Subcutaneous adipose tissue (tissue), 4 donors: ENCODE measurements around the gene GNMT. TPM values are rescaled to one million over a fixed set of nuclear protein-coding genes. Genes with fewer than 3 reads are reported as not detected.

Experiments
- total RNA-seq, 4 donors: library from RNA; depleted of rRNA; stranded (reverse); fragments of >200 nt; gene quantifications; one replicate each; pipeline ENCODE4 v1.1.0, GENCODE V29; 2016
- TF ChIP-seq, protein P1 (sequence below): fragments of 450-650 bp; IDR thresholded peaks from one replicate; pipeline ENCODE4 v1.5.1; 2016; ENCODE audit warnings: low read depth, mild to moderate bottlenecking, control low read depth, antibody characterized with exemption, moderate library complexity

GNMT gene
- total RNA-seq, 4 donors from 2014 or later: 0.44 TPM; not detected in 3

DNA sequence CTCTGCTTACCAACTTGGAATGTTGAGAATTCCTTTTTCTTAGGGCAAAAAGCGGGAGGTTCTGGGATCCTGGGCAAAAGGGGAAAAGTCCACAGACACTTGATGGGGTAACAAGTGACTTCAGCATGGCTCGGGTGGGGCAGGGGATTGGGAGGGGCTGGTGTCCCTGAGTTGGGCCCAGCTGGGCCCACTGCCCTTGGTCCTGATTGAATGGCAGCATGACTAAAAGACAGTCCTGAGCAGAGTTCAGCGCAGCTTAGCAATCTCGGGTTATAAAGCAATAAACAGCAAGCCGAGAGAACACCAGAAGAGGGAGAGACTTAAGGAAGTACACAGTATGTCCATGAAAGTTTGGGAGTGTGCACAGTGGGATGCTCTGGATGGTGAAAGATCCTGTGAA lies 29.4 kb downstream of the GNMT start:
- TF ChIP-seq, protein P1, sequence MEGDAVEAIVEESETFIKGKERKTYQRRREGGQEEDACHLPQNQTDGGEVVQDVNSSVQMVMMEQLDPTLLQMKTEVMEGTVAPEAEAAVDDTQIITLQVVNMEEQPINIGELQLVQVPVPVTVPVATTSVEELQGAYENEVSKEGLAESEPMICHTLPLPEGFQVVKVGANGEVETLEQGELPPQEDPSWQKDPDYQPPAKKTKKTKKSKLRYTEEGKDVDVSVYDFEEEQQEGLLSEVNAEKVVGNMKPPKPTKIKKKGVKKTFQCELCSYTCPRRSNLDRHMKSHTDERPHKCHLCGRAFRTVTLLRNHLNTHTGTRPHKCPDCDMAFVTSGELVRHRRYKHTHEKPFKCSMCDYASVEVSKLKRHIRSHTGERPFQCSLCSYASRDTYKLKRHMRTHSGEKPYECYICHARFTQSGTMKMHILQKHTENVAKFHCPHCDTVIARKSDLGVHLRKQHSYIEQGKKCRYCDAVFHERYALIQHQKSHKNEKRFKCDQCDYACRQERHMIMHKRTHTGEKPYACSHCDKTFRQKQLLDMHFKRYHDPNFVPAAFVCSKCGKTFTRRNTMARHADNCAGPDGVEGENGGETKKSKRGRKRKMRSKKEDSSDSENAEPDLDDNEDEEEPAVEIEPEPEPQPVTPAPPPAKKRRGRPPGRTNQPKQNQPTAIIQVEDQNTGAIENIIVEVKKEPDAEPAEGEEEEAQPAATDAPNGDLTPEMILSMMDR: no peak

DNA sequence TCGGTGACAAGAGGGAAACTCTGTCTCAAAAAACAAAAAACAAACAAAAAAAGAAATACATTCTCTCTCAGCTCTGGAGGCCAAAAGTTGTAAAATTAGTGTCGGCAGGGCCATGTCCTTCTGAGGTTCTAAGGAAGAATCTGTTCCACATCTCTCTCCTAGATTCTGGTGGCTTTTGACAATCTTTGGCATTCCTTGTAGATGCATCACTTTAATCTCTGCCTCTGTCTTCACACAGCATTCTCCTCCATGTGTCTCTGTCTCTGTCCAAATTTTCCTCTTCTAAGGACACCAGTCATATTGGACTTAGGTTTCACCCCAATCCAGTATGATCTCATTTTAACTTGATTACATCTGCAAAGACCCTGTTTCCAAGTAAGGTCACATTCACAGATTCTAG lies 32.9 kb downstream of the GNMT start:
- TF ChIP-seq, protein P1: no peak

DNA sequence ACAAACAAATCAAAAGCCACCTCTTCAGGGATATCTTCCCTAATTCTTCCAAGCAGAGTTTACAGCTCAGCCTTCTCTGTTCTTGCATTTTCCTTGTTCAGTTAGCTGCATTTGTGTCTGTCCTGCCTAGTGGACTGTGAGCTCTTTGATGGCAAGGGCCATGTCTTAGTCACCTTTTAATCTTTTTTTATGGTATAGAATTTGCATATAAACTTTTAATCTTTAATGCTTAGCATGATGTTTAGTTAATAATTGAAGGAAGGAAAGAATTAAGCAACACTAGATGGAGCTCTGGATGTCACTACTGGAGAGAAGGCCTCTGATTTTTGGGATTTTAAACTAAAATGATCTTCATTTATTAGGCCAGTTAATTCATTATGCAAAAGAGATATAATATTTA lies 36.0 kb downstream of the GNMT start:
- TF ChIP-seq, protein P1: no peak

DNA sequence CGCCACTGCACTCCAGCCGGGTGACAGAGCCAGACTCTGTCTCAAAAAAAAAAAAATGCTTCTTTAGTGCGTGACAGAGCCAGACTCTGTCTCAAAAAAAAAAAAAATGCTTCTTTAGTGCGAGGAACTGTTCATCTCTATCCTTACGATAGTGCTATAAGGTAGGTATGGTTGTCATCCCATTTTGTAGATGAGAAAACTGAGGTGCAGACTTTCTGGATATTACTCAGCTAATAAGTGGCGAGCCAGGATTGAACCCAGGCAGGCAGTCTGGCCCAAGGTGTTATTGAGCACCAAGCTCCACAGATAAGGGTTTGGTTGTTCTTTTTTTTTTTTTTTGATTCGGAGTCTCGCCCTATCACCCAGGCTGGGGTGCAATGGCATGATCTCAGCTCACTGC lies 41.3 kb downstream of the GNMT start:
- TF ChIP-seq, protein P1: no peak

DNA sequence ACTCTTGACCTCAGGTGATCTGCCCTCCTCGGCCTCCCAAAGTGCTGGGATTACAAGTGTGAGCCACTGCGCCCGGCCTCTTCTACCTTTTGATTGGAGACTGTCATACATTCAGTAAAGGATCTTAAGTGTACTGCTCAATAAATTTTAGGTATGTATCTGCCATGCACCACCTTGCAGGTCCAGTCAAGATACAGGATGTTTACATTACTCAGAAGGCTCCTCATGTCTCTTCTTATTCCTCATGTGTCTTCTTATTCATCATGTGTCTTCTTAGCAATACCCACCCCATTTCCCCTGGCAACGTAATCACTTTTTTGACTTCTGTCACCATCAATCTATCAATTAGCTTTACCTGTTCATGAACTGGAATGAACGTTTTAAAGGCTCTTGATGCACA lies 45.3 kb downstream of the GNMT start:
- TF ChIP-seq, protein P1: no peak

DNA sequence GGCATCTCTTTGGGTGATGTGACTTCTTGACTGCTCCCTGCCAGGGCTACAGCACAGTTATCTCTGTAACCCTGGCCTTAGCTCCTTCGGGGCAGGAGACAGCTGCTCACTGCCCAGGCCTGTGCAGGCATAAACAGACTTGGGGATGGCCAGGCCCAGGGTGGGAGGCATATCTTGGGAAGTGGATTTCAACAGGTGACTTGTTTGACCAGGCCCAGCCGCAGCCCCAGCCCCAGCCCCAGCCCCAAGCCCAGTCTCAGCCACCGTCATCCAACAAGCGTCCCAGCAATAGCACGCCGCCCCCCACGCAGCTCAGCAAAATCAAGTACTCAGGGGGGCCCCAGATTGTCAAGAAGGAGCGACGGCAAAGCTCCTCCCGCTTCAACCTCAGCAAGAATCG lies 45.7 kb downstream of the GNMT start:
- TF ChIP-seq, protein P1: no peak

DNA sequence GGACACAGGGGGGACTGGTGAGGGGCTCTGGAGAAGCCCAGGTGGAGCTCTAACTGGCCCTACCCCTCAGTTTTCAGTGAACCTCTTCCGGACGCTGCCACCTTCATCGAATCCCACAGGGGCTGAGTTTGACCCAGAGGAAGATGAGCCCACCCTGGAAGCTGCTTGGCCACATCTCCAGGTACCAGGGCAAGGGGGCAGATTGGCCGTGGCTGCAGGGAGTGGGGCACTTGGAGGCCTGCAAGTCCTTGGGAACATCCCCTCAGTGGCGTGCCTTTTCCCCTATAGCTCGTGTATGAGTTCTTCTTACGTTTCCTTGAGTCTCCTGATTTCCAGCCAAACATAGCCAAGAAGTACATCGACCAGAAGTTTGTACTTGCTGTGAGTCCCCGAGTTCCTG lies 46.6 kb downstream of the GNMT start:
- TF ChIP-seq, protein P1: no peak
